Mesenchymal stem cell (in vitro differentiated cells and primary cell): ENCODE data around the gene RALGPS2.
A peak's percentile ranks its signal among the peaks of the same experiment; 100 is the strongest.

ENCODE experiments used
- DNase-seq: peaks from one replicate; pipeline ENCODE4 v3.0.0-alpha.2; 2013
- H2AFZ ChIP-seq: one replicate; pipeline ENCODE4 v1.6.1; 2013; ENCODE audit warnings: low read depth, mild to moderate bottlenecking, control low read depth, inconsistent platforms, low read length, moderate library complexity
- H2AK5ac ChIP-seq: 2 replicates; pipeline ENCODE4 v1.6.1; 2013; ENCODE audit warnings: low read length, moderate library complexity, mild to moderate bottlenecking, inconsistent platforms; ENCODE audit not compliant: severe bottlenecking
- H2BK120ac ChIP-seq: one replicate; pipeline ENCODE4 v1.6.1; 2013; ENCODE audit warnings: low read depth, mild to moderate bottlenecking, inconsistent platforms, low read length, moderate library complexity
- H2BK12ac ChIP-seq, 2 experiments: one replicate each; pipeline ENCODE4 v1.6.1; 2013; ENCODE audit warnings: inconsistent platforms in 2 of 2, low read length in 2 of 2, mild to moderate bottlenecking in 2 of 2, moderate library complexity in 2 of 2, control low read depth in 1 of 2
- H2BK15ac ChIP-seq: one replicate; pipeline ENCODE4 v1.6.1; 2013; ENCODE audit warnings: mild to moderate bottlenecking, low read depth, inconsistent platforms; ENCODE audit not compliant: poor library complexity, severe bottlenecking
- H2BK5ac ChIP-seq: 2 replicates; pipeline ENCODE4 v1.6.1; 2013; ENCODE audit warnings: low read depth, mild to moderate bottlenecking, low read length, control low read depth, inconsistent platforms; ENCODE audit not compliant: poor library complexity, severe bottlenecking
- H3K14ac ChIP-seq, 2 experiments: one replicate each; pipeline ENCODE4 v1.6.1; 2013; ENCODE audit warnings: inconsistent platforms in 2 of 2, low read length in 2 of 2, control low read depth in 1 of 2, mild to moderate bottlenecking in 1 of 2, moderate library complexity in 1 of 2
- H3K18ac ChIP-seq, 2 experiments: one replicate each; pipeline ENCODE4 v1.6.1; 2013; ENCODE audit warnings: inconsistent platforms in 2 of 2, low read length in 2 of 2, control low read depth in 1 of 2, low read depth in 1 of 2, mild to moderate bottlenecking in 1 of 2
- H3K23ac ChIP-seq, 2 experiments: one replicate each; pipeline ENCODE4 v1.6.1; 2013; ENCODE audit warnings: inconsistent platforms in 2 of 2, low read length in 2 of 2, mild to moderate bottlenecking in 2 of 2, moderate library complexity in 2 of 2, control low read depth in 1 of 2
- H3K27ac ChIP-seq: 2 replicates; pipeline ENCODE4 v1.5.1; 2013; ENCODE audit warnings: mild to moderate bottlenecking, moderate library complexity, low read length, control low read depth, inconsistent platforms; ENCODE audit not compliant: poor library complexity, severe bottlenecking
- H3K27me3 ChIP-seq, 2 experiments: 2 replicates each; pipeline versions ENCODE4 v1.6.1 to v1.7.0; 2013; ENCODE audit warnings: low read length in 2 of 2, mild to moderate bottlenecking in 2 of 2, moderate library complexity in 2 of 2, control low read depth in 1 of 2, inconsistent platforms in 1 of 2; ENCODE audit not compliant: control insufficient read depth in 1 of 2, insufficient read depth in 1 of 2
- H3K36me3 ChIP-seq, 2 experiments: 2 replicates each; pipeline versions ENCODE4 v1.6.1 to v1.7.0; 2013; ENCODE audit warnings: low read length in 2 of 2, control low read depth in 1 of 2, inconsistent platforms in 1 of 2, low read depth in 1 of 2, mild to moderate bottlenecking in 1 of 2; ENCODE audit not compliant: insufficient read depth in 2 of 2, control insufficient read depth in 1 of 2
- H3K4ac ChIP-seq, 2 experiments: one replicate each; pipeline ENCODE4 v1.6.1; 2013; ENCODE audit warnings: inconsistent platforms in 2 of 2, low read length in 2 of 2, mild to moderate bottlenecking in 2 of 2, moderate library complexity in 2 of 2, control low read depth in 1 of 2, low read depth in 1 of 2
- H3K4me1 ChIP-seq: 2 replicates; pipeline ENCODE4 v1.6.1; 2013; ENCODE audit warnings: low read depth, low read length, control low read depth; ENCODE audit not compliant: control insufficient read depth, insufficient read depth
- H3K4me2 ChIP-seq: 2 replicates; pipeline ENCODE4 v1.6.1; 2013; ENCODE audit warnings: low read length, mild to moderate bottlenecking, inconsistent platforms; ENCODE audit not compliant: poor library complexity, severe bottlenecking
- H3K4me3 ChIP-seq, 2 experiments: 2 replicates each; pipeline versions ENCODE4 v1.5.1 to v1.7.0; 2013; ENCODE audit warnings: low read length in 2 of 2, mild to moderate bottlenecking in 2 of 2, control low read depth in 1 of 2, low read depth in 1 of 2; ENCODE audit not compliant: insufficient read depth in 1 of 2
- H3K79me1 ChIP-seq: replicated peaks from 2 replicates; pipeline ENCODE4 v1.6.1; 2013; ENCODE audit warnings: mild to moderate bottlenecking, control low read depth, low read length, inconsistent platforms; ENCODE audit not compliant: poor library complexity, severe bottlenecking
- H3K9ac ChIP-seq: 2 replicates; pipeline ENCODE4 v1.7.0; 2013; ENCODE audit warnings: mild to moderate bottlenecking, low read length, moderate library complexity
- H3K9me3 ChIP-seq: 2 replicates; pipeline ENCODE4 v1.7.0; 2013; ENCODE audit warnings: mild to moderate bottlenecking, low read length; ENCODE audit not compliant: control insufficient read depth
- H4K8ac ChIP-seq: one replicate; pipeline ENCODE4 v1.6.1; 2013; ENCODE audit warnings: inconsistent platforms, mild to moderate bottlenecking, low read length, moderate library complexity
- H4K91ac ChIP-seq: one replicate; pipeline ENCODE4 v1.6.1; 2013; ENCODE audit warnings: mild to moderate bottlenecking, low read length, inconsistent platforms
- WGBS: methylation state at CpG from one replicate; pipeline ENCODE4 v1.1.7; 2013; ENCODE audit warnings: mixed read lengths; 5-methylcytosine and 5-hydroxymethylcytosine counted together

The RALGPS2 gene

GRCh38 chr1:178954325-178954690 lies 229.3 kb downstream of the RALGPS2 start:
- no peak overlapping the region for H2BK120ac ChIP-seq
- no peaks in the 10 kb centered on the region for H3K4me1 ChIP-seq
- no peak overlapping the region for H3K9ac ChIP-seq
- H4K8ac ChIP-seq = peak overlapping the region; percentile 20
- WGBS = 92% methylated on average over 11 of the region's 11 CpGs
- peak overlapping the region; percentile 53 for H4K91ac ChIP-seq
- no peak overlapping the region for H3K14ac ChIP-seq
- no peak overlapping the region for H3K4me2 ChIP-seq
- H2AFZ ChIP-seq = no peak overlapping the region
- no peak overlapping the region for H2AK5ac ChIP-seq
- H3K23ac ChIP-seq = no peak overlapping the region
- H3K79me1 ChIP-seq = no peaks in the 10 kb centered on the region
- peaks cover 0 to 9% of the 10 kb centered on the region in 2 experiments for H3K27me3 ChIP-seq
- no peak overlapping the region for H2BK5ac ChIP-seq
- H3K4ac ChIP-seq = no peak overlapping the region
- DNase-seq = no peak
- no peak overlapping the region for H3K4me3 ChIP-seq
- H3K9me3 ChIP-seq = no peaks in the 10 kb centered on the region
- H3K36me3 ChIP-seq = no peaks in the 10 kb centered on the region
- H2BK12ac ChIP-seq = peak overlapping the region in 1 of 2 experiments; percentile 61
- H3K18ac ChIP-seq = no peak overlapping the region
- no peak overlapping the region for H3K27ac ChIP-seq
- no peak overlapping the region for H2BK15ac ChIP-seq

GRCh38 chr1:178954937-178955336 lies 229.9 kb downstream of the RALGPS2 start:
- Histone ChIP-seq H3K79me1 (no peaks in the 10 kb centered on the region), H3K18ac (no peak overlapping the region), H3K27me3 (peaks cover 0 to 9% of the 10 kb centered on the region in 2 experiments), H3K9ac (no peak overlapping the region), H3K4me2 (no peak overlapping the region), H2AK5ac (no peak overlapping the region), H3K14ac (no peak overlapping the region), H3K4ac (no peak overlapping the region), H4K8ac (no peak overlapping the region), H4K91ac (no peak overlapping the region), H3K36me3 (no peaks in the 10 kb centered on the region), H3K27ac (no peak overlapping the region), H2AFZ (no peak overlapping the region), H2BK120ac (no peak overlapping the region), H3K4me3 (no peak overlapping the region), H2BK12ac (no peak overlapping the region), H3K9me3 (no peaks in the 10 kb centered on the region), H2BK15ac (no peak overlapping the region), H2BK5ac (no peak overlapping the region), H3K23ac (no peak overlapping the region), H3K4me1 (no peaks in the 10 kb centered on the region)
- DNase-seq = no peak
- 84% methylated on average over 4 of the region's 6 CpGs for WGBS

GRCh38 chr1:178955391-178955954 lies 230.4 kb downstream of the RALGPS2 start:
- no peak for DNase-seq
- H3K27ac ChIP-seq = no peak overlapping the region
- no CpG with 5 or more reads among the region's 1 CpG for WGBS
- H3K9ac ChIP-seq = no peak overlapping the region
- no peak overlapping the region for H3K4me3 ChIP-seq
- H3K36me3 ChIP-seq = no peaks in the 10 kb centered on the region
- H3K9me3 ChIP-seq = no peaks in the 10 kb centered on the region
- no peak overlapping the region for H3K14ac ChIP-seq
- no peak overlapping the region for H4K8ac ChIP-seq
- H3K18ac ChIP-seq = no peak overlapping the region
- H2BK12ac ChIP-seq = no peak overlapping the region
- no peak overlapping the region for H2BK120ac ChIP-seq
- no peaks in the 10 kb centered on the region for H3K4me1 ChIP-seq
- H2BK5ac ChIP-seq = no peak overlapping the region
- H3K79me1 ChIP-seq = no peaks in the 10 kb centered on the region
- no peak overlapping the region for H3K4me2 ChIP-seq
- no peak overlapping the region for H2AFZ ChIP-seq
- peak overlapping the region; percentile 15 for H2BK15ac ChIP-seq
- H3K23ac ChIP-seq = no peak overlapping the region
- H2AK5ac ChIP-seq = no peak overlapping the region
- peaks cover 0 to 9% of the 10 kb centered on the region in 2 experiments for H3K27me3 ChIP-seq
- H4K91ac ChIP-seq = peak overlapping the region; percentile 74
- H3K4ac ChIP-seq = no peak overlapping the region

- WGBS = 90% methylated on average over 6 of the region's 9 CpGs
- Histone ChIP-seq H3K4me3 (no peak overlapping the region), H2AK5ac (no peak overlapping the region), H2AFZ (no peak overlapping the region), H3K23ac (no peak overlapping the region), H4K91ac (no peak overlapping the region), H3K4me1 (no peaks in the 10 kb centered on the region), H2BK5ac (no peak overlapping the region), H3K27me3 (peaks cover 0 to 9% of the 10 kb centered on the region in 2 experiments), H4K8ac (no peak overlapping the region), H3K18ac (no peak overlapping the region), H3K4ac (no peak overlapping the region), H3K27ac (no peak overlapping the region), H3K4me2 (no peak overlapping the region), H3K36me3 (no peaks in the 10 kb centered on the region), H2BK120ac (no peak overlapping the region), H3K14ac (no peak overlapping the region), H3K9me3 (no peaks in the 10 kb centered on the region), H2BK15ac (no peak overlapping the region), H3K9ac (no peak overlapping the region), H2BK12ac (no peak overlapping the region), H3K79me1 (no peaks in the 10 kb centered on the region)
- DNase-seq = no peak
These were observed 233.4 kb downstream of the RALGPS2 start for GRCh38 chr1:178958491-178958890.
